A673 (cell line): Measurements from ENCODE around the gene EPB41L4A. TPM values are rescaled to one million over a fixed set of nuclear protein-coding genes. Genes with fewer than 3 reads are reported as not detected.

ENCODE experiments used
- BruUV-seq: library from RNA; stranded (reverse); fragments of 400-500 nt; replicated peaks from 2 replicates; lab custom pipeline; 2021; lab: Mats Ljungman, UMichigan
- CTCF ChIA-PET: fragments of 300-600 bp; sonication (Branson Sonifier 250); formaldehyde crosslinking; loops from one replicate; lab custom pipeline; 2022; ENCODE audit warnings: antibody characterized with exemption; lab: Charles Lee
- POLR2A ChIA-PET: fragments of 300-600 bp; sonication (Branson Sonifier 250); formaldehyde crosslinking; loops from one replicate; lab custom pipeline; 2022; ENCODE audit warnings: antibody characterized with exemption; ENCODE audit not compliant: low non-redundant PET; lab: Charles Lee
- DNase-seq: peaks from one replicate; pipeline ENCODE4 v3.0.0-alpha.2; 2015; ENCODE audit warnings: low spot score
- H3K27ac ChIP-seq: fragments of 200-600 bp; sonication (generic); 2 replicates; pipeline ENCODE4 v1.5.1; 2016; ENCODE audit warnings: mixed run types, low read depth, mild to moderate bottlenecking, mixed read lengths, antibody characterized with exemption, low read length; ENCODE audit not compliant: poor library complexity, severe bottlenecking
- H3K27me3 ChIP-seq: fragments of 200-600 bp; sonication (generic); replicated peaks from 2 replicates; pipeline ENCODE4 v1.6.1; 2017; ENCODE audit warnings: mixed run types, low read depth, mild to moderate bottlenecking, mixed read lengths, antibody characterized with exemption, low read length; ENCODE audit not compliant: insufficient read depth, poor library complexity
- H3K36me3 ChIP-seq: fragments of 200-600 bp; sonication (generic); 2 replicates; pipeline ENCODE4 v1.6.1; 2016; ENCODE audit warnings: mixed run types, mild to moderate bottlenecking, mixed read lengths, antibody characterized with exemption, low read length; ENCODE audit not compliant: insufficient read depth, poor library complexity, severe bottlenecking
- H3K4me1 ChIP-seq: fragments of 200-600 bp; sonication (generic); 2 replicates; pipeline ENCODE4 v1.6.1; 2017; ENCODE audit warnings: mixed run types, mild to moderate bottlenecking, mixed read lengths, antibody characterized with exemption, low read length; ENCODE audit not compliant: insufficient read depth, poor library complexity, severe bottlenecking
- H3K4me3 ChIP-seq: fragments of 200-600 bp; sonication (generic); 2 replicates; pipeline ENCODE4 v1.5.1; 2016; ENCODE audit warnings: low read depth, mixed run types, mild to moderate bottlenecking, mixed read lengths, low read length; ENCODE audit not compliant: poor library complexity, severe bottlenecking
- H3K9me3 ChIP-seq: fragments of 200-600 bp; sonication (generic); 2 replicates; pipeline ENCODE4 v1.6.1; 2016; ENCODE audit warnings: mixed run types, low read depth, mild to moderate bottlenecking, mixed read lengths, antibody characterized with exemption, low read length; ENCODE audit not compliant: poor library complexity, severe bottlenecking
- EZH2 ChIP-seq: fragments of 200-600 bp; sonication (generic); IDR thresholded peaks from 2 replicates; pipeline ENCODE4 v1.6.1; 2017; ENCODE audit warnings: borderline replicate concordance, low read depth, mild to moderate bottlenecking, mixed read lengths, antibody characterized with exemption, low read length; ENCODE audit not compliant: poor library complexity, severe bottlenecking
- intact Hi-C: fragments of 100-400 bp; cut with micrococcal nuclease; formaldehyde crosslinking; loops from one replicate; pipeline ENCODE4 v1.10.0; 2022; ENCODE audit not compliant: unreplicated experiment
- total RNA-seq: library from RNA; stranded (reverse); gene quantifications from 2 replicates; pipeline ENCODE4 v1.2.3, GENCODE V29; 2021
- TF ChIP-seq, protein P1 (sequence below): fragments of 300-800, 200-600 bp; sonication (generic); conservative IDR thresholded peaks from 2 replicates; pipeline ENCODE4 v1.5.1; 2017; ENCODE audit warnings: low read depth, mild to moderate bottlenecking, antibody characterized with exemption, low read length, moderate library complexity, mixed read lengths

The EPB41L4A gene
- total RNA-seq, 1 experiment from 2014 or later: not detected

DNA sequence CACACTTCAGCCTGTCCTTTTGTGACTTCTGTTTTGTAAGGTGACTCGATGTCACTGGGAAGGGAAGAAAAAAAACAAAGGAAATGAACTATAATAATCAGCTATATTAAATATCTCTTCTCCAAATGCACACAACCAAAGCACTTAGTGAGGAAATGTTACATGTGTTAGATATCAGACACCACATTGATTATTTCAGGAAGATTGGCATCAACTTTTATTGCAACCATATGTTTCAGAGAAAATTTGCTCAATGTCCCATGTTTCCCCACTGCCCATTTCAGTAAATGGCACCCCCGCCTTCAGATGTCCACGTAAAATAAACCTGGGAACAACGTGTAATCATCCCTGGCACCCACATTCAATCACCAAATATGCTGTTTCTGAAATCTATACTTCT lies 151.8 kb downstream of the EPB41L4A start:
- BruUV-seq: no TSS peak
- Histone ChIP-seq H3K27ac (no peak overlapping the region), H3K36me3 (no peaks in the 10 kb centered on the region), H3K4me1 (no peaks in the 10 kb centered on the region), H3K9me3 (no peaks in the 10 kb centered on the region), H3K27me3 (no peaks in the 10 kb centered on the region), H3K4me3 (no peak overlapping the region)
- TF ChIP-seq, protein P1, sequence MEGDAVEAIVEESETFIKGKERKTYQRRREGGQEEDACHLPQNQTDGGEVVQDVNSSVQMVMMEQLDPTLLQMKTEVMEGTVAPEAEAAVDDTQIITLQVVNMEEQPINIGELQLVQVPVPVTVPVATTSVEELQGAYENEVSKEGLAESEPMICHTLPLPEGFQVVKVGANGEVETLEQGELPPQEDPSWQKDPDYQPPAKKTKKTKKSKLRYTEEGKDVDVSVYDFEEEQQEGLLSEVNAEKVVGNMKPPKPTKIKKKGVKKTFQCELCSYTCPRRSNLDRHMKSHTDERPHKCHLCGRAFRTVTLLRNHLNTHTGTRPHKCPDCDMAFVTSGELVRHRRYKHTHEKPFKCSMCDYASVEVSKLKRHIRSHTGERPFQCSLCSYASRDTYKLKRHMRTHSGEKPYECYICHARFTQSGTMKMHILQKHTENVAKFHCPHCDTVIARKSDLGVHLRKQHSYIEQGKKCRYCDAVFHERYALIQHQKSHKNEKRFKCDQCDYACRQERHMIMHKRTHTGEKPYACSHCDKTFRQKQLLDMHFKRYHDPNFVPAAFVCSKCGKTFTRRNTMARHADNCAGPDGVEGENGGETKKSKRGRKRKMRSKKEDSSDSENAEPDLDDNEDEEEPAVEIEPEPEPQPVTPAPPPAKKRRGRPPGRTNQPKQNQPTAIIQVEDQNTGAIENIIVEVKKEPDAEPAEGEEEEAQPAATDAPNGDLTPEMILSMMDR: no peak
- no peak for TF ChIP-seq EZH2
- no peak for DNase-seq
- POLR2A ChIA-PET: no interaction called here
- CTCF ChIA-PET: no interaction called here
- intact Hi-C loops: no loop called here

DNA sequence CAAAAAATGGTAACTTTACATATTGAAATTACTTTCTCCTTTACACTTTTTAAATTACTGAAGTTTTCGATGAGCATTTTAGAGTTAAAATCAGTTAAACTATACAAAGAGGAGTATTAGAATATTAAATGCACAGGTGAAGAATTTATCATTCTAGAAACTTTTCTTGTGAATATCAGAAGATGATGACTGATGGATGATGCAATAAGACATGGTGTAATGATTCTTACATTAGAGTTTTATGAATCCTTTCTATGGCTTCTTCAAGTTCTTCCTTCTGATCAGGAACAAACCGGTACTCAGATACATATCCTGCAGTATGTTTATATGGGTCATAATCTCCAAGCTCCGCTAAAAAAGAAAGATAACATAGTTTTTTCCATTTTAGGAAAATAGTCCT lies 154.4 kb downstream of the EPB41L4A start:
- CTCF ChIA-PET: no interaction called here
- Histone ChIP-seq H3K36me3 (no peaks in the 10 kb centered on the region), H3K4me1 (no peaks in the 10 kb centered on the region), H3K9me3 (no peaks in the 10 kb centered on the region), H3K27me3 (no peaks in the 10 kb centered on the region), H3K27ac (no peak overlapping the region), H3K4me3 (no peak overlapping the region)
- POLR2A ChIA-PET: no interaction called here
- no peak for DNase-seq
- intact Hi-C loops: no loop called here
- TF ChIP-seq EZH2: no peak
- TF ChIP-seq, protein P1: no peak
- no TSS peak for BruUV-seq

DNA sequence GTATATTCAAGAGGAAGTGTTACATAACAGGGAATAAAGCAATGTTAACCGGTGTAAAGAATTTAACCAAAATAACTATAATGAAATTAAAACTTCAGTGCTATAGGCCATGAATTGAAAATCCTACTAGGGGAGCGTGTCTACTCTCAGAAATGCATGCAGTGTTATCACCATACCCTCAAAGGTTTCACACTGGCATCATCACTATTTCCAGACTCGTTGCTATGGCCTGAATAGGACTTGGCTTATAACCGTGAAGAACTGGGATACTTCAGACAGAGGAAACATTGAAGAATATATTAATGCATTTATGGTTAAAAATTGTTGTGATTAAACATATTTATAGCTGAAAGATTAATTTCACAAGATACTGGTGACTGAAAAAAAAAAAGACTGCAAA lies 154.9 kb downstream of the EPB41L4A start:
- intact Hi-C loops: no loop called here
- CTCF ChIA-PET: no interaction called here
- no peaks in the 10 kb centered on the region for H3K4me1 ChIP-seq
- POLR2A ChIA-PET: no interaction called here
- TF ChIP-seq, protein P1: no peak
- TF ChIP-seq EZH2: no peak
- no peak for DNase-seq
- H3K9me3 ChIP-seq: no peaks in the 10 kb centered on the region
- BruUV-seq: no TSS peak
- no peak overlapping the region for H3K4me3 ChIP-seq
- no peak overlapping the region for H3K27ac ChIP-seq
- no peaks in the 10 kb centered on the region for H3K36me3 ChIP-seq
- no peaks in the 10 kb centered on the region for H3K27me3 ChIP-seq
